PFSK-1 (cell line): ENCODE data around the gene UGT1A7.

Source experiments
- FOXP2 ChIP-seq: optimal IDR thresholded peaks from 2 replicates; pipeline ENCODE3; 2011; ENCODE audit warnings: borderline replicate concordance, control low read depth, inconsistent platforms; ENCODE audit not compliant: insufficient read depth; ENCODE audit errors: extremely low read length, extremely low read depth
- POLR2AphosphoS5 ChIP-seq: IDR thresholded peaks from 2 replicates; pipeline ENCODE4 v1.6.1; 2012; ENCODE audit warnings: low read depth, mild to moderate bottlenecking, control low read depth, low read length, moderate library complexity
- SIN3A ChIP-seq: IDR thresholded peaks from 2 replicates; pipeline ENCODE4 v1.6.1; 2012; ENCODE audit warnings: mild to moderate bottlenecking, low read length, moderate library complexity, borderline replicate concordance; ENCODE audit not compliant: insufficient read depth
- TAF1 ChIP-seq: IDR thresholded peaks from 2 replicates; pipeline ENCODE4 v1.6.1; 2012; ENCODE audit warnings: low read length, control low read depth, borderline replicate concordance; ENCODE audit not compliant: insufficient read depth
- TF ChIP-seq, protein P1 (sequence below), 2 experiments: IDR thresholded peaks; 2 replicates each; pipeline versions ENCODE4 v1.6.1 to v1.8.0; 2011 to 2012; ENCODE audit warnings: low read depth in 2 of 2, low read length in 2 of 2, control low read depth in 1 of 2, inconsistent platforms in 1 of 2, mild to moderate bottlenecking in 1 of 2, moderate library complexity in 1 of 2; ENCODE audit not compliant: insufficient read depth in 1 of 2

The UGT1A7 gene

DNA sequence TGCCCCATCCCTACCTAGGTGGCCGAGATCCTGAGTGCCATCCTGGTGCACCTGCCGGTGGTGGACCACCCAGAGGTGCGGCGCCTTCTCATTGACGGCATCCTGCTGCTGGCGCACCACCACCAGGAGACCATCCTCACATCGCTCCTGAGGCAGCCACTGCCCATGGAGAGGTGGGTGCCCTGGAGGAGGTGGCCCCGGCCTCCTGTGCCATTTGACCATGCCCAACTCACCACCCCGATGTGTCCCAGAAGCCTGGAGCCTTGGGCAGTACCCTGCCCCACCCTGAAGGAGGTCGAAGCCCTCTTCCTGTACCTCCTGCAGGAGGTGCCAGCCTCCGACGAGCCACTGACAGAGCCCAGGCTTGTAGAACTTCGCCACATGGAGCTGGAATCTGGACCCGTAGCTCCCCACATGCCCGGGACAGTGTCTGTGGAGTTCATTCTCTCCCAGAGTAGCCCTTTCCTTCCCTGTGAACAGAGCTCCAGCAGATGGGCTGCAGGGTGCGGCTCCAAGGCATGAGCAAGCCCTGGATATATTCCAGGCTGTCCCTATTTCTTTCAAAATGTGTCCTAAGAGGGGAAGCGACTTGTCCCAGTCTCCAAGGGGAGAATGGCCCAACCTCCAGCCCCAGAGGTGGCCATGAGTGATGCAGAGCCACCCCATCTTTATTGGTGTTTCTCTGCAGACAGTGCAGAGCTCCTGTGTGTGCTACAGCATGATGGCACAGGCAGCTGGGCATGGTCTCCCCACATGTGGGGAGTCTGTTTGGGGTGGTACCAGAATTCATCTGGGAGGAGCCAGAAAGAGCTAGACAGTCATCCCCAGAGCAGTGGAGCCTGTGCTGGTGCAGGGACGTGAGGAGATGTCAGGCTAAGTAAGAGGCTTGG is 138.4 kb downstream of the UGT1A7 start:
- TF ChIP-seq SIN3A (no peak), FOXP2 (no peak), TAF1 (no peak), POLR2AphosphoS5 (no peak)
- TF ChIP-seq, protein P1, sequence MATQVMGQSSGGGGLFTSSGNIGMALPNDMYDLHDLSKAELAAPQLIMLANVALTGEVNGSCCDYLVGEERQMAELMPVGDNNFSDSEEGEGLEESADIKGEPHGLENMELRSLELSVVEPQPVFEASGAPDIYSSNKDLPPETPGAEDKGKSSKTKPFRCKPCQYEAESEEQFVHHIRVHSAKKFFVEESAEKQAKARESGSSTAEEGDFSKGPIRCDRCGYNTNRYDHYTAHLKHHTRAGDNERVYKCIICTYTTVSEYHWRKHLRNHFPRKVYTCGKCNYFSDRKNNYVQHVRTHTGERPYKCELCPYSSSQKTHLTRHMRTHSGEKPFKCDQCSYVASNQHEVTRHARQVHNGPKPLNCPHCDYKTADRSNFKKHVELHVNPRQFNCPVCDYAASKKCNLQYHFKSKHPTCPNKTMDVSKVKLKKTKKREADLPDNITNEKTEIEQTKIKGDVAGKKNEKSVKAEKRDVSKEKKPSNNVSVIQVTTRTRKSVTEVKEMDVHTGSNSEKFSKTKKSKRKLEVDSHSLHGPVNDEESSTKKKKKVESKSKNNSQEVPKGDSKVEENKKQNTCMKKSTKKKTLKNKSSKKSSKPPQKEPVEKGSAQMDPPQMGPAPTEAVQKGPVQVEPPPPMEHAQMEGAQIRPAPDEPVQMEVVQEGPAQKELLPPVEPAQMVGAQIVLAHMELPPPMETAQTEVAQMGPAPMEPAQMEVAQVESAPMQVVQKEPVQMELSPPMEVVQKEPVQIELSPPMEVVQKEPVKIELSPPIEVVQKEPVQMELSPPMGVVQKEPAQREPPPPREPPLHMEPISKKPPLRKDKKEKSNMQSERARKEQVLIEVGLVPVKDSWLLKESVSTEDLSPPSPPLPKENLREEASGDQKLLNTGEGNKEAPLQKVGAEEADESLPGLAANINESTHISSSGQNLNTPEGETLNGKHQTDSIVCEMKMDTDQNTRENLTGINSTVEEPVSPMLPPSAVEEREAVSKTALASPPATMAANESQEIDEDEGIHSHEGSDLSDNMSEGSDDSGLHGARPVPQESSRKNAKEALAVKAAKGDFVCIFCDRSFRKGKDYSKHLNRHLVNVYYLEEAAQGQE (IDR thresholded peaks at IDR 0.05; ENCODE audit: insufficient read depth in 1 of 2, low read depth in 2 of 2, low read length in 2 of 2), result no peak

DNA sequence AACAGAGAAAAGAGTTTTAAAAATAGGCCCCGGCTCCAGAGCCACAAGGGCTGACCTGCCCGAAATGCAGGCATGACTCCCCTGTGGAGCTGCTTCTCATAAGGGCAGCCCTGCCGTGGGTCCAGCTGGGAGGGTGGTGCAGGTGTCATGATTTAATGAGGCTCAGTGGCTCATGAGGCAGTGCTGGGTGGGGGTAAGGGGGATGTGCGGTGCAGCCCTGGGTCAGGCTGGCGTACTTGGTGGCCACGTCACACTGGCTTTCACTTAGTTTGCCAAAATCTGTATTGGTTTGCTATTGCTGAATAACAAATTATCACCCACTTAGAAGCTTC is 139.0 kb downstream of the UGT1A7 start:
- TF ChIP-seq SIN3A (no peak), POLR2AphosphoS5 (no peak)
- TF ChIP-seq, protein P1 (IDR thresholded peaks at IDR 0.05; ENCODE audit: insufficient read depth in 1 of 2, low read depth in 2 of 2, low read length in 2 of 2), result no peak

DNA sequence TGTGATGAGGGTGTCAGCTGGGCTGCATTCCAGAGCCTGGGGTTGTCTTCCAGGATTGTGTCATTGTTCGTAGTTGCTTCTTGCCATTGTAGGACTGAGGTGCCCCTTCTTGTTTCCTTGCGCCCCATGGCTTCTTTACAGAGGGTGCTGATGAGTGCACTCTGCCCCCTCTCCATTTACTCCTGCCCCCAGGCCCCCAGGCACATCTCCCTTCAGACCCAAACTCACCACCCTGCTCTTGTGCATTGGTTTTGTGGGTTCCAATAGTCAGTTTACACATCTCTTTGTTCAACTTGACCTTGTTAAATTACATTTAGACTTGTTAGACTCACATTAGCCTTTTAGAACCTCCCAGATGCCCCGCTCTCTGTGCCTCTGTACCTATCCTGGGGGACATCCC is 139.5 kb downstream of the UGT1A7 start:
- TF ChIP-seq, protein P1 (IDR thresholded peaks at IDR 0.05; ENCODE audit: insufficient read depth in 1 of 2, low read depth in 2 of 2, low read length in 2 of 2), result no peak
- TF ChIP-seq POLR2AphosphoS5, result no peak
- no peak for TF ChIP-seq SIN3A
- TF ChIP-seq TAF1, result no peak

DNA sequence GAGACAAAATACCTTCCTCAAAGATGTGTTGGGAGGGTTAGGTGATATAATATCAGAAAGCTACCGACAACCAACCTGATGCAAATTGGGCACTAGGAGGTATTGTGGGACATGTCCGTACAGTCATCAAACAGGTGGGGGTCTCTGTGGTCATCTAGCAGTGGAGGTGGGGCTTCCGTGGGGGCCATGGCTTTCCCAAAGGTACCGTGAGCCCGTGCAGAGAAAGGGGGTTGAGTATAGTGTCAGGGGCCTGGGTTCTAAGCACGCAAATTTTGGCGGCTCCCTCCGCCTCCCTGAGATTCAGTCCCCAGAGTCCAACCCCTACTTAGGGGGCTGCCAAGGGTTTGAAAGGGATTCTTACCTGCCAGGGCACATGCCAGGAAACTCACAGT is 140.0 kb downstream of the UGT1A7 start:
- TF ChIP-seq FOXP2 (no peak), TAF1 (no peak), SIN3A (no peak), POLR2AphosphoS5 (no peak)

DNA sequence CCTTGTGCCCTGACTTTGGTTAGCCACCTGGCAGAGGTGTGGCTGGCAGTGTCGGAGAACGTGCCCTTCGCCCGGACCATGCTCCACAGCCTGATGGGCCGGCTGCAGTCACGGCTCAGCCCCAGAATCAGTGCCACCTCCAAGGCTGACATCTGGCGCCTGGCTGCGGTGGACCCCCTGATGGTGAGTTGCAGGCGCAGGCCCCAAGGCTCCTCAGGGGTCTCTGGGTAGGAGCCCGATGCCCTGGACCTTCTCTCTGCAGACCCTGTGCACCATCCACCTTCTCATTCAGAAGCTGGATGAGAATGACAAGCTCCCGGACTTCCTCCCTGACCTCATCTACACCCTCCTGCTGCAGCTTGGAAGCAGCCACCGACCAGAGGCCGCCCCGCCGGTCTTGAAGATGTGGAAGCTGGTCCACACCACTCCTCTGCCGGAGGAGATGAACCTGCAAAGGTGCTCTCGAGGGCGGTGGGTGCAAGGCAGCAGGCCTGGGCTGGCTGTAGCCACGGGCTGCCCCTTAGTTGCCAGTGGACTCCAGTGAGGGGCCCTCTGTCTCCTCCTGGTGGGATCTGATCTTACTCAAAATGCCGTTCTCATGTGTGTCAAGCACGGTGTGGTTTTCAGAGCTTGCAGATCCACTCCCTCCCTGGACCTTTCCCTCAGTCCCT is 140.5 kb downstream of the UGT1A7 start:
- no peak for TF ChIP-seq TAF1
- no peak for TF ChIP-seq SIN3A
- TF ChIP-seq, protein P1 (IDR thresholded peaks at IDR 0.05; ENCODE audit: insufficient read depth in 1 of 2, low read depth in 2 of 2, low read length in 2 of 2), result no peak
- TF ChIP-seq POLR2AphosphoS5, result no peak
- no peak for TF ChIP-seq FOXP2
